GM18858 (cell line): ENCODE data around the gene SNU13.
"Not testable (repeated sequence)": the region's sequence is repeated elsewhere in the genome, so short reads cannot be mapped to it uniquely, and the experiment has no call there.

ENCODE experiments used
- ATAC-seq: cut with Tn5 transposase; IDR thresholded peaks from one replicate; pipeline ENCODE4 v1.9.1; 2021; ENCODE audit not compliant: unreplicated experiment

The SNU13 gene

GRCh38 chr22:41688365-41689211, at the start of gene SNU13:
TSS of gene SNU13 (minus strand) at chr22:41688867. CDS start at chr22:41688796, 71 bp downstream.
- peak; percentile 70 for ATAC-seq

- not testable (repeated sequence) for ATAC-seq
These were observed 44.6 kb upstream of the SNU13 start for GRCh38 chr22:41733241-41733640.

DNA sequence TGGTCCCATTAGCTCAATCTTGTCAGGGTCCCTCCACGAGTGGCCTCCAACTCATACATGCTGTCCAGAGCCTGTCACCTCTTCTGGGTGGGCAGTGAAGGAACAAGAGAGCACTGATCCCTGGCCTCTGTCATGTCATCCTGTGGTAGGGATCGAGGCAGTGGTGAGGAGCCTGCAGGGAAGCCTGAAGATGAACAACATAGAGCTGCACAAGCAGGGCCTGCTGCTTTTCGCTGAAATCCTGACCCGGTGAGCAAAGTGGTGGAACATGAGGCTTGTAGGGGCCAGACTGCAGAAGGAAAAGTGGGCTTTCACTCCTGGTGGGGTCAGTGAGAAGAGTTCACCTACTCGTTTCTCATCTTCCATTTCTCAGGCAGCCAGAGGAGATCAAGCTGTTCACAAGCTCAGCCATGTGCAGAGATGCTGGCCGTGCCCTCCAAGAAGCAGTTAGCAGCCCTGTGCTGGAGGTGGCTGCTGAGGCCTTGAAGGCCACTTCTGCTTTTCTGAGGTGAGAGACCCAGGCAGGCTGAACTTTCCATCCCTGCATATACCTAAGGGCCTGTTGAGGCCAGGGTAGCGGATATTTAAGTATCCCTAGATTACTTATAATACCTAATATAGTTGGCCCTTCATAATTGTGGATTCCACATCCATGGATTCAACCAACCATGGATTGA, 43.6 kb upstream of the SNU13 start:
- no peak for ATAC-seq

DNA sequence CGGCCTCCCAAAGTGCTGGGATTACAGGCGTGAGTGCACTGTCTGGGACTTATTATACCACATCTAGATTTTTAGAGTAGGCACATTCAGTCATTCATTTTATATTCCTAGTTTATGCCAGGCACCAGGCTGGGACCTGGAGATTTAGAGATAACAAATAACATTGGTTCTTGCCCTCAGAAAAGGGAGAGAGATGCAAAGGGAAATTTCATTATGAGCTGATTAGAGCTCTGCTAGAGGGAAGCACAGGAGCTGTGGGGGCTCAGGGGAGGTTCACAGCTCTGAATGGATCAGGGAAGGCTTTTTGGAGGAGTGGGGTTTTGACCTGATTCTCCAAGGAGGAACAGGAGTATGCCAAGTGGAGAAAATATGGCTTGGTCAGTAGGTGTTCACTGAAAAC, 42.9 kb upstream of the SNU13 start:
- ATAC-seq: no peak

- no peak for ATAC-seq
These were observed 36.9 kb upstream of the SNU13 start for GRCh38 chr22:41725510-41726110.

DNA sequence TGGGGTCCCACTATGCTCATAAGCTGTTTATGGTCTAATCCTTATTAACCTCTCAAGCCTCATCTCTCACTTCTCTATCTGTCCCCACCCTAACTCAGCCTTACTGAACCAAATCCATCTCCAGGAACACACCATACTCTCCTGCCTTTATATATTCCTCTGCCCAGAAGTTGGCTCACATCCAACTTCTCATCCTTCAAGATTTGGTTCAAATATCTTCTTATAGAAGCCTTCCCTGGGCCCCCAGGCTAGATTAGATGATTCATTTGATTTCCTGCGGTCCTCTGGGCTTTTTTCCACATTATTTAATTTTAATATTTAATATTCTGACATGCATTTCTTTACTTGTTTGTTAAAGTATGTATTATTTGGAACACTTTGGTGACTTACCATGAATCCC, 33.8 kb upstream of the SNU13 start:
- ATAC-seq: no peak

- no peak for ATAC-seq
These were observed 24.3 kb upstream of the SNU13 start for GRCh38 chr22:41713004-41713403.

DNA sequence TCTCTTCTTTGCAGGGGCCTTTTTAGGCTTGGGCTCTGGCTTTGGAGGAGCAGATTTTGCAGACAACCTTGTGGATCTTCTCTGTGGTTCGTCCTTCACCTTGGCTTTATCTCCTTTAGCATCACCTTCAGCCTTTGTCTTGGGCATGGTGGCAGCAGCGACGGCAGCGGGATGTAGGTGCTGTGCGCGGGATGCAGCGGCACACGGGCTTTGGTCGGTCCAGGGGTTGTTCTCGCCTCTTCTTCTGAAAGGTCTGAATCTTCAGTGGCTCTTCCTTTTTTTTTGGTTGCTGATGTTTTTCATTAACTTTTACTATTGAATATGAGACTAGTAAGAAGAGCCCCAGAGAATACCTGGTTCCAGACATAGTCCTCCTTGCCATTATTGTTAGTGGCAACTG, 20.7 kb upstream of the SNU13 start:
- no peak for ATAC-seq

- no peak for ATAC-seq
These were observed 14.1 kb upstream of the SNU13 start for GRCh38 chr22:41702763-41703162.

DNA sequence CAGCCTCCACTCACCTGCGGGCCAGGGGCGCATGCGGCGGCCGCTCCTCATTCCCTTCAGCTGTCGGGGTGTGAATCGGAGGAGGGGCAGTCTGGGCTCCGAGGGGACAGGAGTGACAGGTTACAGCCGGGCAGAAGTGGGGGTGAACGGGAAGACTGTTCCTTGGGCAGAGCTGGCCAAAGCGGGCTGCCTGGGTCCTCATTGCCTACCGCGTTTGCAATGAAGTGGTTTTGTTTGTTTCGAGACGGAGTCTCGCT, 11.4 kb upstream of the SNU13 start:
- ATAC-seq: no peak

- ATAC-seq: no peak
These were observed 10.8 kb upstream of the SNU13 start, which contains the start of gene MEI1 for GRCh38 chr22:41699264-41700107. TSS of gene MEI1 (plus strand) at chr22:41699503. CDS start at chr22:41699539, 36 bp downstream.

DNA sequence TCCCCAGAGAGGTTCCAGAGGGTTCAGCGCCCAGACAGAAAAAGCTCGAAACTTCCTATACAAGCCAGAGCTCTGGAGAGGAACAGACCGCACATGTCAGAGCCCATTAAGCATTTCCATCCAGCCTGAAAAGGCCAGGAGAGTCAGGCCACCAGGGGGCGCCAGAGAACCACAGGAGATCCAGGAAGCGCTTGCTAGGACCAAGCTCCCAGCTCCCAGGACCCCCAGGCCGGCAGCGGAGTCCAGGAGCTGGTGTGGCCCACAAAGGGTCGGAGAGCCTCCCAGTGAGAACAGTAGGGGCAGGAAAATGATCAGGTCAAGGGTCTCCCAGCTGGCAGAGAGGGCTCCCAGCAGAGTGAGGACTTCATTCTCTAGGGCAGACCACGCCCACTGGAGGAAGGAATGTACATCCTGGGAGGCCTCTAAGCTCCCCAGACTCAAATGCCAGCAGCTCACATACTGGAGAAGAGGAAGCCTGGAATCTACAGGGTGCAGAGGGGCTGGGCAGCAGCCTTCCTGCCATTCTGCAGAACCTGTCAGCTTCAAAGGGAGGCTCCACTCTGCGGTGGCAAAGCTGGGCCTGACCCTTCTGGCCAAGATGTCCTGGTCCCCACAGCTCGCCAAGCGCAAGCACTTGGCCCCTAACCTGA, 8.6 kb upstream of the SNU13 start:
- no peak for ATAC-seq

GRCh38 chr22:41696703-41697102, 8.0 kb upstream of the SNU13 start:
- ATAC-seq: no peak

DNA sequence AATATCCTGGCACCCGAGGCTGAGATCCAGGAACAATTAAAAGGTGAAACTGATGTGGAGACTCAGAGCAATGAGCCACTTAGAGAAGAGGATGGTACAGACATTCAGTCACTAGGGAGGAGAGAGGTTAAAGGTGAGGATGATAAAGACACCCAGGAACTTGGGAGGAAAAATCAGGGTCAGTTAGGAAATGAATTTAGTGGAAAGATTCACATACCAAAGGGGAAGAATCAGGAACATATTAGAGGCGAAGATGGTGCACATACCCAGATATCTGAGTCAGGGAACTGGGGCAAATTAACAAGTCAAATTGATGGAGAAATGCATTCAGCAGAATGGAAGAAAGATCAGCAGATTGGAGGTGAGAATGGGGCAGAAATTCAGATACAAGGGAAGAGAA, 6.5 kb upstream of the SNU13 start:
- no peak for ATAC-seq

DNA sequence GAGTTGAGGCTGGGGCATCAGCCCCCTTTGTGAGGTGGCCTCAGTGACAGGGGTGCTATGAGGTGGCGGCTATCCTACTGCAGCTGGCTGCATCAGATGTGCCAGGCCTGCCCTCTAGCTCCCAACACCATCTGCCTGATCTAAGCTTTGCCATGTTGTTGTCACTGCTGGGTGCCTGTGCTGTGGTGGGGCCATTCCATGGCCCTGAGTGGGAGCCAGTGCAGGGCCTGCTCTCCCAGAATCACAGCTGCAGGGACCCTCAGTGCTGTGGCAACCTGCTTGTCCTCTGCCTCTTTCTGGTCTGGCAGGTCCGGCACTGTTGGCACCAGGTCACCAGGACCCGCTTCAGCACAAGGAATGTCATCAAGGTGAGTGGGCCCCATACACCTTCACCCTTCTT, 1.8 kb upstream of the SNU13 start:
- ATAC-seq: no peak

- no peak for ATAC-seq
These were observed 734 bp downstream of the SNU13 start for GRCh38 chr22:41687901-41688364.

GRCh38 chr22:41686890-41687289, 1.8 kb downstream of the SNU13 start:
- not testable (repeated sequence) for ATAC-seq

GRCh38 chr22:41684194-41684593, 4.5 kb downstream of the SNU13 start:
- no peak for ATAC-seq

GRCh38 chr22:41683616-41684015, 5.1 kb downstream of the SNU13 start:
- no peak for ATAC-seq

- ATAC-seq: no peak
These were observed 5.6 kb downstream of the SNU13 start for GRCh38 chr22:41683052-41683451.
